K562 (cell line): ENCODE data around the gene HIF1AN. TPM values are rescaled to one million over a fixed set of nuclear protein-coding genes. Genes with fewer than 3 reads are reported as not detected.

Source experiments
- ATAC-seq: fragments of 200-7000 bp; cut with Tn5 transposase; 3 replicates; pipeline ENCODE4 v1.9.1; 2020; ENCODE audit warnings: moderate library complexity
- BruUV-seq: library from RNA; stranded (reverse); fragments of 400-500 nt; replicated peaks from 2 replicates; lab custom pipeline; 2021; lab: Mats Ljungman, UMichigan
- CTCF ChIA-PET: fragments of 300-600 bp; formaldehyde crosslinking; extraction: SDS; loops from one replicate; lab custom pipeline; 2021; ENCODE audit warnings: low intra/inter-chr PET ratio; lab: Yijun Ruan, JAX
- POLR2A ChIA-PET: fragments of 300-600, 350-650 bp; sonication (Branson Sonifier 250); formaldehyde crosslinking; extraction: SDS; loops from one replicate; lab custom pipeline; 2021; ENCODE audit warnings: antibody characterized with exemption, inconsistent platforms; lab: Yijun Ruan, JAX
- DNase-seq, 4 experiments: peaks; one replicate each; pipeline versions ENCODE4 v3.0.0 to v3.0.0-alpha.2; 2011 to 2018; ENCODE audit warnings: low spot score in 3 of 4, mixed read lengths in 3 of 4; ENCODE audit errors: extremely low read depth in 1 of 4
- FAIRE-seq: peaks from 2 replicates; lab custom pipeline; 2011; peaks lifted over from hg19 to GRCh38; lab: Jason Lieb, UNC
- H2AFZ ChIP-seq: 2 replicates; pipeline ENCODE4 v1.6.0; 2011; ENCODE audit warnings: low read depth, low read length, control low read depth, inconsistent platforms
- H3K27ac ChIP-seq: fragments of 200-600 bp; 3 replicates; pipeline ENCODE4 v1.8.0; 2011; ENCODE audit warnings: low read depth, mild to moderate bottlenecking, control low read depth, inconsistent platforms, low read length, moderate library complexity, mixed read lengths; ENCODE audit errors: extremely low read depth
- H3K27me3 ChIP-seq, 2 experiments: fragments of 300-600 bp in 1 of 2; 2 replicates in 1 of 2; 3 replicates in 1 of 2; pipeline versions ENCODE4 v1.6.0 to v1.8.0; 2011; ENCODE audit warnings: inconsistent platforms in 2 of 2, low read length in 2 of 2, mild to moderate bottlenecking in 1 of 2, mixed read lengths in 1 of 2, moderate library complexity in 1 of 2; ENCODE audit not compliant: control insufficient read depth in 2 of 2, insufficient read depth in 2 of 2
- H3K36me3 ChIP-seq: fragments of 300-600 bp; 3 replicates; pipeline ENCODE4 v1.8.0; 2011; ENCODE audit warnings: mild to moderate bottlenecking, low read length, inconsistent platforms; ENCODE audit not compliant: control insufficient read depth, insufficient read depth
- H3K4me1 ChIP-seq, 2 experiments: fragments of 200-600 bp in 1 of 2; replicated peaks in 1 of 2; 2 replicates in 1 of 2; 3 replicates in 1 of 2; pipeline versions ENCODE4 v1.5.1 to v1.8.0; 2011; ENCODE audit warnings: inconsistent platforms in 2 of 2, low read length in 2 of 2, mild to moderate bottlenecking in 1 of 2, mixed read lengths in 1 of 2, moderate library complexity in 1 of 2; ENCODE audit not compliant: control insufficient read depth in 2 of 2, insufficient read depth in 2 of 2
- H3K4me2 ChIP-seq: 2 replicates; pipeline ENCODE4 v1.6.1; 2011; ENCODE audit warnings: low read length, control low read depth, inconsistent platforms, mixed read lengths; ENCODE audit not compliant: insufficient read depth
- H3K4me3 ChIP-seq: fragments of 200-600 bp; sonication (generic), shearing (Covaris generic); 2 replicates; pipeline ENCODE4 v1.5.1; 2016; ENCODE audit warnings: control low read depth, inconsistent platforms
- H3K79me2 ChIP-seq: fragments of 200-600 bp; 3 replicates; pipeline ENCODE4 v1.8.0; 2011; ENCODE audit warnings: low read length, inconsistent platforms; ENCODE audit not compliant: control insufficient read depth, insufficient read depth
- H3K9ac ChIP-seq, 2 experiments: 2 replicates each; pipeline versions ENCODE4 v1.6.0 to v1.6.1; 2011; ENCODE audit warnings: low read depth in 2 of 2, low read length in 2 of 2, control low read depth in 1 of 2, inconsistent platforms in 1 of 2, mild to moderate bottlenecking in 1 of 2, mixed read lengths in 1 of 2; ENCODE audit not compliant: insufficient read depth in 1 of 2
- H3K9me1 ChIP-seq: one replicate; pipeline ENCODE4 v1.6.0; 2011; ENCODE audit warnings: inconsistent platforms, mild to moderate bottlenecking, low read length, moderate library complexity; ENCODE audit not compliant: control insufficient read depth, insufficient read depth
- H3K9me3 ChIP-seq: replicated peaks from 2 replicates; pipeline ENCODE4 v1.5.1; 2011; ENCODE audit warnings: low read depth, low read length, inconsistent platforms; ENCODE audit not compliant: control insufficient read depth, insufficient read depth
- H4K20me1 ChIP-seq: replicated peaks from 2 replicates; pipeline ENCODE4 v1.6.1; 2011; ENCODE audit warnings: low read length, inconsistent platforms, mixed read lengths; ENCODE audit not compliant: control insufficient read depth, insufficient read depth
- CTBP1 ChIP-seq: fragments of 450-650 bp; IDR thresholded peaks from 2 replicates; pipeline ENCODE4 v1.6.1; 2016; ENCODE audit warnings: borderline replicate concordance
- LEF1 ChIP-seq: fragments of 450-650 bp; IDR thresholded peaks from 2 replicates; pipeline ENCODE4 v1.6.1; 2016; ENCODE audit warnings: mild to moderate bottlenecking
- NFXL1 ChIP-seq: fragments of 450-650 bp; formaldehyde crosslinking; IDR thresholded peaks from 2 replicates; pipeline ENCODE4 v1.4.0; 2021; ENCODE audit warnings: mild to moderate bottlenecking
- POLR3G ChIP-seq: IDR thresholded peaks from 2 replicates; pipeline ENCODE4 v1.6.1; 2011; ENCODE audit not compliant: insufficient read length, insufficient replicate concordance; ENCODE audit errors: extremely low read depth
- RFX5 ChIP-seq: IDR thresholded peaks from 2 replicates; pipeline ENCODE4 v1.6.1; 2011; ENCODE audit warnings: low read depth, mild to moderate bottlenecking, improper control_type of control experiment, low read length
- SAP30 ChIP-seq: fragments of 200-600 bp; sonication (generic); IDR thresholded peaks from 2 replicates; pipeline ENCODE4 v1.6.1; 2012; ENCODE audit warnings: borderline replicate concordance, low read depth, mild to moderate bottlenecking, moderate library complexity, low read length, control low read depth, inconsistent platforms; ENCODE audit not compliant: insufficient read depth, poor library complexity, severe bottlenecking
- ZNF224 ChIP-seq: sonication (generic); formaldehyde crosslinking; IDR thresholded peaks from 2 replicates; pipeline ENCODE4 v1.8.0; 2022; ENCODE audit warnings: mild to moderate bottlenecking, missing genetic modification reagents
- ZNF436 ChIP-seq: fragments of 250-450, 450-650 bp; sonication (Bioruptor Pico); formaldehyde crosslinking; IDR thresholded peaks from 2 replicates; pipeline ENCODE4 v1.7.0; 2020; ENCODE audit warnings: mild to moderate bottlenecking
- ZNF512 ChIP-seq: IDR thresholded peaks from 2 replicates; pipeline ENCODE4 v1.6.1; 2016; ENCODE audit warnings: missing genetic modification characterization, missing compliant biosample characterization
- ZNF583 ChIP-seq: fragments of 250-450 bp; sonication (Bioruptor Pico); IDR thresholded peaks from 2 replicates; pipeline ENCODE4 v1.4.0; 2020
- ZNF586 ChIP-seq: fragments of 450-650 bp; formaldehyde crosslinking; conservative IDR thresholded peaks from 2 replicates; pipeline ENCODE4 v1.4.0; 2020; ENCODE audit warnings: mild to moderate bottlenecking, moderate library complexity
- ZNF668 ChIP-seq: fragments of 250-450 bp; sonication (Bioruptor Pico); IDR thresholded peaks from 2 replicates; pipeline ENCODE4 v1.8.0; 2022; ENCODE audit warnings: mild to moderate bottlenecking, inconsistent platforms
- ZNF778 ChIP-seq: fragments of 450-650 bp; formaldehyde crosslinking; IDR thresholded peaks from 2 replicates; pipeline ENCODE4 v1.4.0; 2020; ENCODE audit warnings: mild to moderate bottlenecking, moderate library complexity
- in situ Hi-C: fragments of 300-500 bp; cut with MboI; formaldehyde crosslinking; loops from 4 replicates; pipeline ENCODE4 v1.15.0; 2018; ENCODE audit warnings: inconsistent platforms, mixed read lengths
- intact Hi-C: fragments of 100-400 bp; cut with micrococcal nuclease; formaldehyde crosslinking; loops from 2 replicates; pipeline ENCODE4 v1.14.2; 2022
- polyA plus RNA-seq, 8 experiments: library from polyadenylated mRNA; depleted of rRNA in 4 of 8; stranded (reverse) in 5 of 8; unstranded in 3 of 8; fragments of >200 nt; fragmentation: Nextera tagmentation in 2 of 8; fragmentation: Illumina TruSeq in 1 of 8; extraction: Ambion mirVana in 2 of 8; extraction: Trizol in 1 of 8; gene quantifications; 2 replicates each; pipeline versions ENCODE4 v1.2.1 to v1.2.3, GENCODE V29; 2011 to 2014; ENCODE audit warnings: inconsistent platforms in 1 of 8, missing spikeins in 1 of 8
- total RNA-seq, 7 experiments: library from RNA; depleted of rRNA in 6 of 7; stranded (reverse); fragments of >200 nt in 6 of 7; fragmentation: Illumina TruSeq in 2 of 7; extraction: Trizol in 2 of 7; gene quantifications; 2 replicates each; pipeline versions ENCODE4 v1.2.1 to v1.2.3, GENCODE V29; 2011 to 2021; ENCODE audit warnings: low replicate concordance in 1 of 7
- TF ChIP-seq, protein P1 (sequence below): sonication (generic); formaldehyde crosslinking; IDR thresholded peaks from 2 replicates; pipeline ENCODE4 v1.8.1; 2023; ENCODE audit warnings: mild to moderate bottlenecking, missing genetic modification reagents
- TF ChIP-seq, protein P2 (sequence below): fragments of 250-450 bp; sonication (Bioruptor Pico); IDR thresholded peaks from 2 replicates; pipeline ENCODE4 v1.5.1; 2021; ENCODE audit warnings: mild to moderate bottlenecking

Gene HIF1AN
- total and polyA plus RNA-seq, 9 of the 15 experiments (the other 6 are each of a cell fraction or from before 2014, with no cell fraction given): 1.2 to 16.8 (median 6.9) TPM

DNA sequence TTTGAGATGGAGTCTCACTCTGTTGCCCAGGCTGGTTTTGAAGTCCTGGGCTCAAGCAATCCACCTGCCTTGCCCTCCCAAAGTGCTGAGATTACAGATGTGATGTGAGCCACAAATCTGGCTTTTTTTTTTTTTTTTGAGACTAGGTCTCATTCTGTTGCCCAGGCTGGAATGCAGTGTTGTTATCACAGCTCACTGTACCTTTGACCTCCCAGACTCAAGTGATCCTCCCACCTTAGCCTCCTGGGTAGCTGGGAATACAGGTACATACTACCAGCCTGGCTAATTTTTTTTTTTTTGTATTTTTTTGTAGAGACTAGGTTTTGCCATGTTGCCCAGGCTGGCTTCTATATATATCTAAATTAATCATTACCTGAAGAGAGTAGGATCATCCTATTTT, 62.4 kb downstream of the HIF1AN start:
- H3K79me2 ChIP-seq: no peaks in the 10 kb centered on the region
- H3K27me3 ChIP-seq: peaks cover 0 to 15% of the 10 kb centered on the region in 2 experiments; a peak in 2 of 5 replicates
- DNase-seq: no peak
- H3K27ac ChIP-seq: no peak overlapping the region
- H2AFZ ChIP-seq: no peak overlapping the region
- no peaks in the 10 kb centered on the region for H3K9me1 ChIP-seq
- BruUV-seq: no TSS peak
- H3K9ac ChIP-seq: no peak overlapping the region
- H3K4me2 ChIP-seq: no peak overlapping the region
- in situ Hi-C loops: no loop called here
- POLR2A ChIA-PET: interaction anchor here (0.7 to 1.3 kb wide), 3 partner anchors 11 to 93 kb away, joined by 3 read pairs; no protein-coding TSS in a partner anchor
- CTCF ChIA-PET: no interaction called here
- no peaks in the 10 kb centered on the region for H4K20me1 ChIP-seq
- H3K4me3 ChIP-seq: no peak overlapping the region
- H3K36me3 ChIP-seq: no peaks in the 10 kb centered on the region
- H3K4me1 ChIP-seq: no peaks in the 10 kb centered on the region
- intact Hi-C loops: no loop called here
- no peak for FAIRE-seq
- no peaks in the 10 kb centered on the region for H3K9me3 ChIP-seq
- no peak for ATAC-seq
- TF ChIP-seq SAP30 (no peak), ZNF586 (CRISPR knock-in tag) (no peak), RFX5 (no peak), ZNF436 (no peak), ZNF512 (tag) (no peak), ZNF668 (CRISPR knock-in tag) (no peak), ZNF583 (CRISPR knock-in tag) (no peak), CTBP1 (no peak), ZNF224 (CRISPR knock-in tag) (no peak), ZNF778 (CRISPR knock-in tag) (no peak), LEF1 (no peak), NFXL1 (CRISPR knock-in tag) (no peak), POLR3G (no peak)
- TF ChIP-seq, protein P1, sequence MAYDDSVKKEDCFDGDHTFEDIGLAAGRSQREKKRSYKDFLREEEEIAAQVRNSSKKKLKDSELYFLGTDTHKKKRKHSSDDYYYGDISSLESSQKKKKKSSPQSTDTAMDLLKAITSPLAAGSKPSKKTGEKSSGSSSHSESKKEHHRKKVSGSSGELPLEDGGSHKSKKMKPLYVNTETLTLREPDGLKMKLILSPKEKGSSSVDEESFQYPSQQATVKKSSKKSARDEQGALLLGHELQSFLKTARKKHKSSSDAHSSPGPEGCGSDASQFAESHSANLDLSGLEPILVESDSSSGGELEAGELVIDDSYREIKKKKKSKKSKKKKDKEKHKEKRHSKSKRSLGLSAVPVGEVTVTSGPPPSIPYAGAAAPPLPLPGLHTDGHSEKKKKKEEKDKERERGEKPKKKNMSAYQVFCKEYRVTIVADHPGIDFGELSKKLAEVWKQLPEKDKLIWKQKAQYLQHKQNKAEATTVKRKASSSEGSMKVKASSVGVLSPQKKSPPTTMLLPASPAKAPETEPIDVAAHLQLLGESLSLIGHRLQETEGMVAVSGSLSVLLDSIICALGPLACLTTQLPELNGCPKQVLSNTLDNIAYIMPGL (CRISPR knock-in tag): no peak
- TF ChIP-seq, protein P2, sequence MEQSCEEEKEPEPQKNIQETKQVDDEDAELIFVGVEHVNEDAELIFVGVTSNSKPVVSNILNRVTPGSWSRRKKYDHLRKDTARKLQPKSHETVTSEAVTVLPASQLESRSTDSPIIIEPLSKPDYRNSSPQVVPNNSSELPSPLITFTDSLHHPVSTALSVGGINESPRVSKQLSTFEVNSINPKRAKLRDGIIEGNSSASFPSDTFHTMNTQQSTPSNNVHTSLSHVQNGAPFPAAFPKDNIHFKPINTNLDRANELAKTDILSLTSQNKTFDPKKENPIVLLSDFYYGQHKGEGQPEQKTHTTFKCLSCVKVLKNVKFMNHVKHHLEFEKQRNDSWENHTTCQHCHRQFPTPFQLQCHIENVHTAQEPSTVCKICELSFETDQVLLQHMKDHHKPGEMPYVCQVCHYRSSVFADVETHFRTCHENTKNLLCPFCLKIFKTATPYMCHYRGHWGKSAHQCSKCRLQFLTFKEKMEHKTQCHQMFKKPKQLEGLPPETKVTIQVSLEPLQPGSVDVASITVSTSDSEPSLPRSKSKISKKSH: no peak
